ENCODE results near the gene CBX7.
"Not testable (repeated sequence)": the region's sequence is repeated elsewhere in the genome, so short reads cannot be mapped to it uniquely, and the experiment has no call there.

CBX7 gene

DNA sequence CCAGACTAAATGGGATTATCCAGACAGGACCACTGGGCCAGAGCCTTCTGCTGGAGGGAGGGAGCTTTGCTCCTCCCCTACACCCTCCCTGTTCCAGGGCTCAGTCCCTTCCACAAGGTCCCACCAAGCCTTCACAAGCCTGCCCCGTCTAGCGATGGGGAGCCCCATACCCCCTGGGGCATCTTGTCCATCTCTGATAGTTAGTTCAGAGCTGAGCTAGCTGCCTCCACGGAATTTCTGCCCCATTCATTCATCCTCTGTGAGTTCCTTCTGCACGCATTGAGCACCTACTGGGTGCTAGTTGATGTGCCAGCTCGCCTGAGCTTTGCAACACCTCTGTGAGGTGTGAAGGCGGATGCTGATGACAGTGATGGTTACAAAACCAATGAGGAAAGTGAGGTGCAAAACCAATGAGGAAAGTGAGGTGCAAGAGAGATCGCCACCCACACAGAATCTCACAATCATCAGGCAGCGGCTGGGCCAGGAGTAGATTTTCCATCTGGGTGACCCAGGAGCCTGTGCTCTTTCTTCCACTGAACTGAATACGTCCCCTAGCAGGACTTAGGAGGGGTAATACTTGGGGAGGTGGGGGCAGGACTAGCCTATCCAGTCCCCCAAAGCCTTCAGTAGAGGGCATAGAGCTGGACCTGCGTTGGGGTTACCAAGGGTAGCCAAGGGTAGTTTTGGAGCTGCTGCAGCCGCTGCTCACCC is 21.5 kb upstream of the CBX7 start:
- DNase-seq: no peak

DNA sequence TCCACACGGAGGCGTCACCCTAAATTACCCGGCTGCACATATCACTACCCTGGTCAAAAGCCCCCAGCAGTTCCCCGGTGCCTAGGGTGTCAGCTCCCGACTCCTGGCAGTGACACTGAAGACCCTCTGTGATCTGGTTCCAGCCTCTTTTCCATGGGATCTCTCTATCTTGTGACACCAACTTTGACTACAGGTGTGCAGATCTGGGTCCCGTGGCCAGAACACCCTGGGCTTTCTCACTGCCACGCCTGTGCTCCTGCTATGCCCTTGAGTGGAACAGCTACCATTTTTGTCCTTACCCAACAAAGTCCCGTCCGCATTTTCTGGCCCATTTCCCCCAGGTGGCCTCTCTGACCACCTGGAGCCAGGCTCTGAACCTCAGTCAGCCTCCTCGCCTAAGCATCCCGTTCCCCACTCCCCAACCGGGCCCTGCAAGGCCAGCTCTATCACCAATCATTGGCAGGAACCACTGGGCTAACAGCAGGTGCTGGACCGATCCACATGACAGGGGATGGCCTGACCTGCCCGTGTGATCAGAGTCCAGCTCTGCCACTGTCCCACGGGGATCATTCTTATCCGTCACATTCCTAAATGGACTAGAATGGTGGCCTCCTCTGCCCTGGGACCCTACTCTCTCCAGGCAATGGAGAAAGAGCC is 20.7 kb upstream of the CBX7 start:
- DNase-seq: no peak

DNA sequence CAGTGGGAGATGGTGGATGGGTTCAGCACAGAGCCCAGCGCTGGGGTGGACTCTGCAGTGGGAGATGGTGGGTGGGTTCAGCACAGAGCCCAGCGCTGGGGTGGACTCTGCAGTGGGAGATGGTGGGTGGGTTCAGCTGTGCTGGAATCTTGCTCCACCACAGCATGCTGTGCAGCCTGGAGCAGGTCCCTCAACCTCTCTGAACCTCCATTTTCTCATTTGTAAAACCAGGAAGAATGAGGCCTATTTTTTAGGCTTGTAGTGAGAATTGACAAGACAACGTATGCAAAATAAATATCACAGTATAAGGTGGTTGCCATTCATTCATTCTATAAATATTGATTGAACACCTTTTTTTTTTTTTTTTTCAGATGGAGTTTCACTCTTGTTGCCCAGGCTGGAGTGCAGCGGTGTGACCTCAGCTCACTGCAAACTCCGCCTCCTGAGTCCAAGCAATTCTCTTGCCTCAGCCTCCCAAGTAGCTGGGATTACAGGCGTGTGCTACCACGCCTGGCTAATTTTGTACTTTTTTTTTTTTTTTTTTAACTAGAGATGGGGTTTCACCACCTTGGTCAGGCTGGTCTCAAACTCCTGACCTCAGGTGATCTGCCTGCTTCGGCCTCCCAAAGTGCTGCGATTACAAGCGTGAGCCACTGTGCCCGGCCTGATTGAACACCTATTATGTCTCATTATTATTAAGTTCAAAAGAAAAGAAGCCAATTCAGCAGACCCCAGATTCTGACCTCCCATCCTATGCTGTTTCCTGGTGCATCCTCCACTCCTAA is 20.0 kb upstream of the CBX7 start:
- not testable (repeated sequence) for DNase-seq

DNA sequence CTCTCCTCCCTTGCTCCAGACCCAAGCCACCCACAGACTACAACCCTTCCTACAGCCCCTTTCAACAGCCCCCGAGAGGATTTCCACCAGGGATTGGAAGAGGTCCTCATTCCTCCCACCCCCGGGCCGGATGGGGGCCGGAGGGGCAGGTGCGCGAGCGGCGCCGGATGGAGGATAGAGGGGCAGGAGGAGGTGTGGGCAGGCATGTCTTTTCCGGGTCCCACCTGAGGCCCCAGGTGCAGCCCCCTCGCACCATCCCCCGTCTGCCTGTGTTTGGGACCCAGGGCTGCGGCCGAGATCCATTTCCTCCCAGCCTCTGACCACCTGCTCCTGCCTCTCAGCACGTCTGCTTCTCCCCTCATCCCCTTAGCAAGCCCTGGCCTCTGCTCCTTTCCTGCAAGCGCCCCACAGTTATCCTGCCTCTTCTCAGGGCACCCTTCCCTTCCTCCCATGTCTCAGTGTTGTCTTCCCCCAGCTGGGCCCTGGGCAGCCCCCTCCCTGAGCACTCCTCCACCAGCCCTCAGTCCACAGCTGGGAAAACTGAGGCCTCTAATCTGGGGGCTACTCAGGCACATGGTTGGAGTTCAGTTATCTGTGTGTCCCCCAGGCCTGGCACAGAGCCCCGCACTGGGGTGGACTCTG is 19.3 kb upstream of the CBX7 start:
- DNase-seq: no peak

DNA sequence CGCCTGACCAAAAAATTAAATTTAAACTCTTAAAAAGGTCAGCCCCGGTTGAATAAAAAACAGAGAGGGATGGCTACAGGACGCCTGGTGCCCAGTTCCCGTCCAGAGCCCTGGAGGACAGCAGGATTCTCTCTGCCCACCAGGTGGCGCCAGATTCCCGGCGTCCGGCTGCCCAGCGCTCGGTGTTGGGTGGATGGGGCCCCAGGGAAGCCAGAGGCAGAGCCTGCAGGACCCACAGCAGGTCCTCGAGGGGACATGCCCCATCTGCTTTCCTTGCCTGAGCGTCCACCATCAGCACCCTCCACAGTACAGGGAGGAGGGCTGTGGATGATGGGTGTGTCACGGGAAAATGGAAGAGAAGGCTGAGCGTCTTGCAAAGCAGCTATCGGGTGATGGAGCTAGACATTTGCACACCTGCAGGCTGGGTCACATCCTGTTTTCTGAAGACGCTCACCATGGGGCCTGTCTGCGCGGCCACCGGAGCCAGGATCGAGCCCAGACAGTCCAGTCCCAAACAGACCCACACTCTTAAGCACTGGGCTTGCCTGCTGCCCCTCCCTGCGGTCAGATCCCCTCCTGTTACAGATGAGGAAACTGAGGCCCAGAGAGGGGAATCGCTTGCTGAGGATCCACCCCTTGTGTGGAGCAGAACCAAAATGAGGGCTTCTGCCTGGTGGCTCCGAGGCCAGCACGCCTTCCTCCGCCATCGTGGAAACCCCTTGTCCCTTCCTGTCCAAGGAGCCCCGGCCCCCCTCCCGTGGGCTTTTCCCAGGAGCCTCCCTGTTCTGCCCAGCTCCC is 18.5 kb upstream of the CBX7 start:
- DNase-seq: peak; percentile 66

DNA sequence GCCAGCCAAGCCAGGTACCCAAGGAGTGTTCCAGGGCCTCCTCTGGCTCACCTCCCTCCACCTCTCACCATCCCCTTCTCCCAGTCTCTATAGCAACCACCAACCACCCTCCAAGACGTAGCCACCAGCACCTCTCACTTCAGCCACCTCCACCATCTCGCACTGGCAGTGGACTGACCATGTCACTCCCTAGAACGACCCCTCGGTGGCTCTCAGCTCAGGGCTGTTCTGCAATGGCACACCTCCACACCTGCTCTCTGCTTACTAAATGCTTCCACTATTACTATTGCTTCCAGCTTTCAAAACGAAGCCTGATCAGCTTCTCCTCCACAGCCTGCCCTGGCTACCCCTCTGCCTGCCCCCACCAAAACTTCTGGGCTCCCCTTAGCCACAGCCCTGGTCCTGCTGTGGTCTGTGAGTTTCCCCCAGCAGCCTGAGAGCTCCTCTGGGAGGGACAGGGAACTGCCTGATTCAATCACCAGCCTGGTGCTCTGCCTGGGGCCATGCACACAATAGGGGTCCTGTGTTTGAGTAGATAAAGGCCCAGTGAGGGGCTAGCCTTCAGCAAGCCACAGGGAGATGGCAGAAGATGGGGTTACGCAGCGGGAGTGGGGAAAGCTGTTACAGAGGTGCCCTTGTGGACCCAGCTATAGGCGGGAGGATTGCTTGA is 17.5 kb upstream of the CBX7 start:
- DNase-seq: no peak

DNA sequence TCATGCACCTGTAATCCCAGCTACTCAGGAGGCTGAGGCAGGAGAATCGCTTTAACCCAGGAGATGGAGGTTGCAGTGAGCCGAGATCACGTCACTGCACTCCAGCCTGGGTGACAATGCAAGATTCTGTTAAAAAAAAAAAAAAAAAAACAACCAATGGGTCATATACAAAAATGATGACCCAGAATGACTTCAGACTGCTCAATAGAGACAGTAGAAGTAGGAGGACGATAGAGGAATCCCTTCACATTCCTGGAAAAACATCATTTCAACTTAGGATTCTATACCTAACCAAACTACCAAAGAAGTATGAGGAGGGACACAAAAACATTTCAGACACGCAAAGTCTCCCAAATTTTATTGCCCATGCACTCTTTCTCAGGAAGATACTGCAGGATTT is 14.1 kb upstream of the CBX7 start:
- no peak for DNase-seq

DNA sequence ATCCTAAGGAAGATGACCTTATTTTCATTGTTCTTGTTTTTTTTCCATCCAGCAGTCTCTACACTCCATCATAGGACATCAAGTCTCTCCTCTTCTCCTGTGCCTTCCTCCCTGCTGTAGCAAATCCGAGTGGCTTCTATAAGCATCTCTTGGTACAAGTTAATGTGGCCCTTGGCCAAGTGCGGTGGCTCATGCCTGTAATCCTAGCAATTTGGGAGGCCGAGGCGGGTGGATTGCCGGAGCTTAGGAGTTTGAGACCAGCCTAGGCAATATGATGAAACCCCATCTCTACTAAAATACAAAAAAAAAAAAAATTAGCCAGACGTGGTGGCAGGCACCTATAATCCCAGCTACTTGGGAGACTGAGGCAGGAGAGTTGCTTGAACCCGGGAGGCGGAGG is 3.6 kb upstream of the CBX7 start:
- DNase-seq: not testable (repeated sequence)

DNA sequence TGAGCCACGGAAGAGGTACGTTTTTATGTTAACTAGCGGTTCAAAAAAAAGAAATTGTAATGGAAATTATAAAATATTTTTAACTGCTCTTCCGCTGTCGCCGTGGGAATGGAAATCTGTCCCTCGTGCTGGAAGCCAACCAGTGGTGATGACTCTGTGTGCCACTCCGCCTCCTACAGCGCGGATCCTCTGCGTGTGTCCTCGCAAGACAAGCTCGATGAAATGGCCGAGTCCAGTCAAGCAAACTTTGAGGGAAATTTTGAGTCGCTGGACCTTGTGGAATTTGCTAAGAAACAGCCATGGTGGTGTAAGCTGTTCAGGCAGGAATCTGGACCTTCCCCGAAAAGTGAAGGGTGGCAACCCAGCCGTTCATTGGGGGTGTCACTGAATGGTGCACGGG is 2.9 kb upstream of the CBX7 start:
- no peak for DNase-seq

DNA sequence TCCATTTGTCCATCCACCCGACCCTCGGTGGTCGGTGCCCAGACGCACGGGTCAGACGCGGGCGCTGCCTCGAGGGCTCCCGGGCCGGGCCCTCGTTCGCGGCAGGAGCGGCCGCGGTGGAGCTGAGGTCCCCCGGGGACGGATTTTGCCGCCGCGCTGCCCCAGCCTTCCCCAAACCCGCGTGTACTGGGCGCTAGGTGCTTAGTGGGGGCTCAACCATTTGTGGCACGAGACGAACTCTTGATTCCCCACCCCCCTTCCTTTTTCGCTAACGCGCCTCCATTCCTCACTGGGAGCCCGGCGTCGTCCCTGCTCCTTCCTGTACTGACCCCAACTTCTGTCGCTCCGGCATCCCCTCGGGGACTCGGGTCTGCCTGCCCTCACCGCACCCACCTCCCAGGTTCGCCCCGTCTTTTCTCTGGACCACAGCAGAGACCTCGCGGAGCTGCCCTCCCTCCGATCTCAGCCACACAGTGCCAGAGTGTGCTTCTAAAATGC is 789 bp upstream of the CBX7 start:
- no peak for DNase-seq

DNA sequence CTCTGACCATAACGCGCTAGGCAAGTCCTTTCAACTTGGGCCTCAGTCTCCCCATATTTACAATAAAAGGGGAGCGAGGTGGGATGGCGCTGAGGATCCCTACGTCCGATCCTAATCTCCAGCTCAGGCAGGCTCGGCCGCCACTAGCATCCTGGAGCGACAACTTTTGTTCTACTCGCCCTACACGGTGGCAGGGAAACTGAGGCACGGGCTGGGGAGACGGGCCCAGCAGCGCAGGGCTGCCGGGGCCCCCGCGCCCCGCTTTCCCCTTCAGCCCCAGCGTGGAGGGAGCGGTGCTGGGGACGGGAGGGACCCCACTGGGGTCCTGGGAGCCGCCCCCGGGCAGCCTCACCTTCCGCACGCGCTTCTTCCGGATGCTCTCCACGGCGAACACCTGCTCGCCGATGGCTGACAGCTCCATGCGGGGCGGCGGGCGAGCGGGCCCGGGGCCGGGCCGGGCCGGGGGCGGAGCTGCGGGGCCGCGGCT is 413 bp downstream of the CBX7 start:
- no peak for DNase-seq

DNA sequence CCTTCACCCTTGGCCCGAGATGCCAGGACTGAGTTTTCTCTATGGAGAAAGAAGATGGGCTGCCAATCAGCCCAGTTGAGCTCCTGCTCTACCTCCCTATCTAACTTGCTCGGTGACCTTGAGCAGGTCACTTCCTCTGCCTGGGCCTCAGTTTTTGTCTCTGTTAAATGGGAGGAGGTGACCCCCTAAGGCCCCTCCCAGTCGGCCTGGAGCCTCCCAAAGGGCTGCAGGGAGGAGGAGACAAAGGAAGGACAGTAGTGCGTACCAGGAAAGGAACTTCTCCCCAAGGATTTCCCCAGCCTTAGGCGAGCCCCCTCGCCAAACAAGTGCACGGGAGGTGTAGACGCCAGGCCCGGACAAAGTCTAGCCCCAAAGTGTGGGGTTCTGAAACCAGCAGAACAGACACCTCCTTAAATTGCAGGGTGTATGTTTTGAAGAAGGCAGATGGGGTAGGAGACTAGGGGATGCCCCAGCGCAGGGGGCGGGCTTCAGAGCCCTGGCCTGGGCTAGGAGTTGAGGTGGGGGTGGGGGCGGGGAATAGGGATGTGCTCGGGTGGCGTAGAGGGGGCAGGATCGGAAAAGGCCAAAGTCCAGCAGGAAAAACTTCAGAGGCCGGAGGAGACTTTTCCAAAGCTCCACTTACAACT is 1.0 kb downstream of the CBX7 start:
- DNase-seq: no peak

DNA sequence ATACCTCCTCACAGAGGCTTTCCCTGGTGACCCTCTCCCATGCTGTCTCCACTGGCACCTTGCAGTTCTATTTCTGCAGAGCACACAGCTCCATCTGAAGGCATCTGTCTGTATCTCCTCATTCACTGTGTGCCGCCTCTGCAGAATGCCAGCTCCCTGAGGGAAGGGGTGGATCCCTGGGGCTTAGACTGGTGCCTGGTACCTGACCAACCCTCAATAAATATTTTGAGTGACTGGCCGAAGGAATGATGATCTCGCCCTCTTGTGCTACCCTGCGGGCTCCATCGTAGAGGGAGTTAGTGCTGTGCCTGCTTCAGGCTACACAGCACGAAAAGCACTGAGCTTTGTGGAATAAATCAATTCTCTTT is 1.6 kb downstream of the CBX7 start:
- no peak for DNase-seq

DNA sequence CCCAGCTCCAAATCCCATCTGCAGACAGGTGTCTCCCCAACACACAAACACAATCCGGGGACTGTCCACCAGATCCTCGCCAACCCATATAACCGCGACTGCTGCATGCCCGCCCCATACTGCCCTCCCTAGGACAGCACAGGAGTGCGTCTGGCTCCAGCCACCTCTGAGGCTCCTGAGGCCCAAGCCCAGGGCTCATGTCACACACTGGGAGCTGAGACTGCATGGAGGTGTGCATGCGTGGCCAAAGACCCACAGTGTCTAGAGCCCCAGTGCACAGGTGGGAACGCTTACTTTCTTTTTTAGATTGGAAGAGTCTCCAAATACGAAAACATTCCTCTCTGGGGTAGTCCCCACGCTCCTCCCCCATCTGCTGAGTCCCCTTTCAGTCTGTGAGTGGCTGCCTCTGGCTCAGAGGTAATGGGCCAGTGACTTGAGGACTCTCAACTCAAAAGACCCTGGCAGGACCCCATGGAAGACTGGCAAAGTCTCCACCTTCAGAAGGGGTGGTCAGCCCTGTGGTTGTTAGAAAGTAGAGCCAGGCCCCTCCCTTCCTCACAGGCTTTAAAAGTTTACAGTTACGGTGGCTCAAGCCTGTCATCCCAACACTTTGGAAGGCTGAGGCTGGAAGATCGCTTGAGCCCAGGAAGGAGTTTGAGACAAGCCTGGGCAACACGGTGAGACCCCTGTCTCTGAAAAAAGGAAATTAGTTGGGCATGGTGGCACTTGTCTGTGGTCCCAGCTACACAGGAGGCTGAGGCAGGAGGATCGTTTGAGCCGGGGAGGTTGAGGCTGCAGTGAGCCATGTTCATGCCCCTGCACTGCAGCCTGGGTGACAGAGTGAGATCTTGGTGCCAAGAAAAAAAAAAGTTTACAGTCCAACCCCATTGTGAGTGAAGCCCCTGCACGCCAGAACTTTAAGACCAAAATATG is 2.3 kb downstream of the CBX7 start:
- DNase-seq: no peak

DNA sequence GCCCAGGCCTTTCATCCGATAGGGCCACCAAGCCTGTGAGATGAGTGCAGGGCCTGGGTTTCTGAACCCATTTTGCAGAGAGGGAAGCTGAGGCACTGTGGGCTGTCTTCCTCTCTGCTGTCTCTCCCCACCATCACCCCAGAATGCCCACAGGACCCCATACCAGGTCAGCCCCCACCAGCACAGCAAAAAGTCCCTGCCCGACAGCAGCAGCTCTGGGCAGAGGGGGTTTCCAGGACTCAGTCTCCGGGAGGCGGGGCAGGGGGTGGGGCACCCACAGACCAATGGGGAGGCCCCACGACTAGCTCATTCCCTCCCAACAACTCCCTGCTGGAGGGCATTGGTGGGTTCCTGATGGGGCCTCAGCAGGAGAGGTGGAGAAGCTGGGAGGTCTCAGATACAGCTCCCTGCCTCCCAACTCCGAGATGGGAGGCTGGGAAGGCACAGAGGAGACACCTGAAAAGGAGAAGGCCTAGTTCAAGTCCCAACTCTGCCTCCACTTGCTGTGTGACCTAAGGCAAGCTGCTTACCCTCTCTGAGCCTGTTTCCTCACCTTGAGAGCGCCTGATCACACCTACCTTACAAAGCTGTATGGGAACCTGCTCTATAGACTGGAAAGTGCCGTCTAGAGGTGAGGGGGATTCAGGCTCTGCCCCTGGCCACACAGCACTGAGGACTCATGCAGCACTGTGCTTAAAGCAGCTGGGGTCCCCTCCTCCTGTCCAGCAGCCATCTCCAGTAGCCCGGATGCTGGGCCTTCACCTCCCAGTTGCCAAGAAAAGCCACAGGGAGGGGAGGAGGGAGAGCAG is 3.5 kb downstream of the CBX7 start:
- no peak for DNase-seq

DNA sequence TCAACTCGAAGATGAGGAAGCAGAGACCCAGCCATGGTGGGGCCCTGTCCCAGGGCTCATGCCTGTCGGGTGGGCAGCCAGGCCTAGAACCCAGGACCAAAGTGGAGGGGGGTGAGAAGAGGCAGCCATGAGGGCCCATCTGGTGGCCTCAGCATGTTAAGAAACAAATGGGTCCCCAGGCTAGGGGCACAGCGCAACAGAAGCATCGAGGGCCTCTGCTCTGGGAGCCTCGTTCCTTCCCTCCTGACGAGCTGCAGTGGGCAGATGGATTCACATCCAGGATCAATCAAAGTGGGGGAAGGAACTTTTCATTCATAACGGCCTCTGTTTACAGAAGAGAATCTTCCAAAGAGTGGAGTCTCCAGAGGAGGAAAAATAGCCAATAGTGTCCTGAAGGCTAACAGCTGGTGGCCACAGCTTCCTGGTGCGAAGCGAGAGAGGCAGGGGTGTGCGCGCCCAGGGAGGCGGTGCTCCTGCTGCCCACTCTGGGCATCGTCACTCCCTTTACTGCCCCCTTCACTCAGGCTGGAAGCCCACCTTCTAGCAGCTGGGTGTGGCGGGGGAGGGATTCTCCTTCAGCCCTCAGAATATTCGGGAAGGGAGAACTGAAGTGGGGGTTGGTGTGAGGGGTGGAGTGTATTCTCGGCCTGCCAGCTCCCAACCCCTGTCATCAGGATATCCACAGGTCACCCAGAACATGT is 4.3 kb downstream of the CBX7 start:
- no peak for DNase-seq

DNA sequence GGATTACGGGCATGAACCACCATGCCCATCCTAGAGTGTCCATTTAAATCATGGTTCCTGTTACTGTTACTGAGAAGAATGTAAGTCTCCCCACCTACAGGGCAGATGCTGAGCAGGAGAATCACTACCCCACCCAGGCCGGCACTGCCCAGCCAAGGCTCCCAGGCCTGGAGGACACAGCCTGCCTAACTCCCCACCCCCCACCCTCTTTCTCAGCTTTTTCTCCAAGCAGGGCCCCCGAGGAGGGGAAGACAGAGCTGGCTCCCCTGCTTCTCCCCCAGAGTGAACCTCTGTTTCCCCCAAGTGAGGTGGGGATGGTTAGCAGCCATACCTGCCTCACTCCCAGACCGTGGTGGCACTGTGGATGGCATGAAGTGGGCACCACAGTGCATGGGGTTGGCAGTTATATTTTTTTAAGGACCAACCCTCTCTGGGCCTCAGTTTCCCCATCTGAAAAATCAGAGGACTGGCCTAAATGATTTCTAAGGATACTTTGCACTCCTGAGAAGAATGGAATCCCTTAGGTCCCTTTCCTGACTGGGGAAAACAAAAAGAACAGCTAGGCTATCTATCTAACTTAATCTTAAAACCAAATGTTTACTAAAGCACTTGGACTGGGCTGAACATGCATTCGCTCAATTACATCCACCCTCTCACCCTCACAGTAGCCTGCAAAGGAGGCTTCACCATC is 5.0 kb downstream of the CBX7 start:
- DNase-seq: no peak
